Spleen (tissue), 11 donors: Measurements from ENCODE around the gene NR2C2. TPM values are rescaled to one million over a fixed set of nuclear protein-coding genes. Genes with fewer than 3 reads are reported as not detected.

ENCODE experiments used
- DNase-seq: peaks from one replicate; pipeline ENCODE4 v3.0.0-alpha.2; 2020
- H3K27ac ChIP-seq, 8 donors: fragments of 200-600 bp; sonication (generic) in 7 of 8; 1 replicate in 4 of 8; 2 replicates in 4 of 8; pipeline versions ENCODE4 v1.5.0 to v1.8.0; 2016 to 2021; ENCODE audit warnings: inconsistent platforms in 4 of 8, mild to moderate bottlenecking in 4 of 8, moderate library complexity in 1 of 8
- H3K27me3 ChIP-seq, 7 donors: fragments of 200-600 bp; sonication (generic) in 6 of 7; replicated peaks in 1 of 7; 1 replicate in 4 of 7; 2 replicates in 3 of 7; pipeline versions ENCODE4 v1.5.0 to v1.8.0; 2016 to 2021; ENCODE audit warnings: inconsistent platforms in 3 of 7, mild to moderate bottlenecking in 1 of 7
- H3K36me3 ChIP-seq, 6 donors: fragments of 200-600 bp; sonication (generic) in 5 of 6; 1 replicate in 4 of 6; 2 replicates in 2 of 6; pipeline versions ENCODE4 v1.5.0 to v1.8.0; 2016 to 2021; ENCODE audit warnings: inconsistent platforms in 2 of 6
- H3K4me1 ChIP-seq, 6 donors: fragments of 200-600 bp; sonication (generic) in 5 of 6; 1 replicate in 3 of 6; 2 replicates in 3 of 6; pipeline versions ENCODE4 v1.5.0 to v1.8.0; 2016 to 2021; ENCODE audit warnings: inconsistent platforms in 3 of 6
- H3K4me3 ChIP-seq, 8 donors: fragments of 200-600 bp; sonication (generic) in 7 of 8; 1 replicate in 4 of 8; 2 replicates in 4 of 8; pipeline versions ENCODE4 v1.5.0 to v1.8.0; 2016 to 2021; ENCODE audit warnings: inconsistent platforms in 4 of 8, mild to moderate bottlenecking in 4 of 8, moderate library complexity in 2 of 8
- H3K9me3 ChIP-seq, 8 donors: fragments of 200-600 bp; sonication (generic) in 7 of 8; 1 replicate in 4 of 8; 2 replicates in 4 of 8; pipeline versions ENCODE4 v1.5.0 to v1.8.0; 2016 to 2021; ENCODE audit warnings: inconsistent platforms in 4 of 8
- POLR2A ChIP-seq, 3 donors: fragments of 450-650 bp; IDR thresholded peaks; one replicate each; pipeline ENCODE4 v1.5.1; 2017; ENCODE audit warnings: antibody characterized with exemption in 3 of 3, mild to moderate bottlenecking in 1 of 3
- POLR2AphosphoS5 ChIP-seq, 3 donors: sonication (generic); formaldehyde crosslinking; IDR thresholded peaks; one replicate each; pipeline ENCODE4 v1.5.1; 2017; ENCODE audit warnings: antibody characterized with exemption in 3 of 3
- WGBS, 5 donors: extraction: QIAGEN DNeasy Blood & Tissue Kit in 3 of 5; methylation state at CpG; one replicate each; pipeline versions ENCODE4 v1.1.5 to v1.1.7; 2013 to 2018; 5-methylcytosine and 5-hydroxymethylcytosine counted together
- intact Hi-C: fragments of 100-400 bp; cut with DNase I; formaldehyde crosslinking; loops from one replicate; pipeline ENCODE4 v1.15.0; 2023; ENCODE audit warnings: low total_unique reads
- polyA plus RNA-seq, 3 donors: library from polyadenylated mRNA; stranded (reverse); fragments of 200-250 nt; gene quantifications; one replicate each; pipeline ENCODE4 v1.2.1, GENCODE V29; 2013
- total RNA-seq, 7 donors: library from RNA; depleted of rRNA in 3 of 7; stranded (reverse); fragments of >200 nt in 3 of 7; fragmentation: NEBNext Ultra II Directional in 4 of 7; extraction: Animal tissue kit (Norgen Biotek cat#: 25700) in 4 of 7; gene quantifications; one replicate each; pipeline versions ENCODE4 v1.1.0 to v1.2.1, GENCODE V29; 2016 to 2021
- TF ChIP-seq, protein P1 (sequence below), 11 experiments: fragments of 200-600 bp in 7 of 11; fragments of 450-650 bp in 4 of 11; sonication (generic) in 4 of 11; IDR thresholded peaks in 8 of 11; conservative IDR thresholded peaks in 3 of 11; 1 replicate in 7 of 11; 2 replicates in 4 of 11; pipeline versions ENCODE4 v1.4.0 to v1.8.0; 2016 to 2021; ENCODE audit warnings: antibody characterized with exemption in 11 of 11, inconsistent platforms in 4 of 11, mild to moderate bottlenecking in 1 of 11
- donor health status: healthy with polysubstance abuse.
- donor health status: DM: no; HTN: no; CAD: no; lungs with moderate emphysema.
- donor health status: DM: no; HTN: no; CAD: no.
- donor health status: Bipolar disorder and iron deficiency.
- donor health status: healthy.
- donor health status: DM: no; HTN: no; CAD: no.
- donor health status: DM: yes; HTN: yes; CAD: no.

The NR2C2 gene
- total and polyA plus RNA-seq, 10 donors = 7.2 to 75.5 (median 60.2) TPM

DNA sequence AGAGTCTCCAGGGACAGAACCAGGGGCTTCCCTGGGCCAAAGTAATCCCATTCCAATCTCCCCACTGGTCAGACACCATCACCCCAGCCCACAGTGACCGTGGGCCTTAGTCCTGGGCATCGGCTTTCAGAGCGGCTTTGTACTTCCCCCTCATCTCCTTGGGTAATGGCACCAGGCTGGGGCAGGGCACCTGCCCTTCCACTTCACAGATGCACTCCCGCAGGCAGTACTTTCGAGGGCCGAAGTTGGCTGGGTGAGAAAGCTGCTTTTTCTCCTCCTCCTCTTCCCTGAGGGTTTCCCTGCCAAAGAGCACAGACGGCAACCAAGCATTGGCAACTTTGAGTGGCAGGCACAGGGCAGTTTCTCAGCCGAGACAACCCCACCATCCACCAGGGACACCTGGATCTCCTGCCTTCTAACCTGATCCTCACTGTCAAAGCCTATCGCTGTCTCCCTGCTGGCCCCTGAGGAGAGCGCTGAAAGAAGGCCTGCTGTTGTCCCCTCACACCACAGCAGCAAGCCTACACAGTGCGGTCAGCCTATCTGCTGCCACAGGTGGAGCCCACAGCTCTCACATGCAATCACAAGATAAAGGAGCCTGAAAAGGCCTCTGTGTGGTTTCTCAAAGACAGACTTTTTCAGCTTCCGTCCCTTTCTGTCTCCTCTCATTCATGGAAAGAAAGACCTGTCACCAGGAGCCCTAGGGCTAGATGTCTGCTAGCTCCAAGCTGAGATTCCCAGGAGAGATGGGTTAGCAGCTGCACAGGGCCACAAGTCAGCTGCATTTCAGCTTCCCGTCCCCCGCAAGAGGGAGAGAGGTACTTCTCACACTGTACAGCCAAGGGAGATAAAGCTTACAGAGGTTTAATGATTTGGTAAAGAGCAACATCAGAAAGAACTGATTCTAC, 105.2 kb downstream of the NR2C2 start:
- Histone ChIP-seq H3K27ac (peak overlapping the region in 5 of 8 donors; percentile 2 to 67 (median 52)), H3K36me3 (peaks cover 0 to 79% (median 46%) of the 10 kb centered on the region in 6 donors), H3K9me3 (no peaks in the 10 kb centered on the region), H3K27me3 (no peaks in the 10 kb centered on the region), H3K4me1 (peaks cover 8 to 77% (median 35%) of the 10 kb centered on the region in 6 donors), H3K4me3 (no peak overlapping the region)
- WGBS, 5 donors = 89 to 94% (median 93%) methylated on average over 14 of the region's 14 CpGs
- no peak for DNase-seq
- TF ChIP-seq, protein P1, sequence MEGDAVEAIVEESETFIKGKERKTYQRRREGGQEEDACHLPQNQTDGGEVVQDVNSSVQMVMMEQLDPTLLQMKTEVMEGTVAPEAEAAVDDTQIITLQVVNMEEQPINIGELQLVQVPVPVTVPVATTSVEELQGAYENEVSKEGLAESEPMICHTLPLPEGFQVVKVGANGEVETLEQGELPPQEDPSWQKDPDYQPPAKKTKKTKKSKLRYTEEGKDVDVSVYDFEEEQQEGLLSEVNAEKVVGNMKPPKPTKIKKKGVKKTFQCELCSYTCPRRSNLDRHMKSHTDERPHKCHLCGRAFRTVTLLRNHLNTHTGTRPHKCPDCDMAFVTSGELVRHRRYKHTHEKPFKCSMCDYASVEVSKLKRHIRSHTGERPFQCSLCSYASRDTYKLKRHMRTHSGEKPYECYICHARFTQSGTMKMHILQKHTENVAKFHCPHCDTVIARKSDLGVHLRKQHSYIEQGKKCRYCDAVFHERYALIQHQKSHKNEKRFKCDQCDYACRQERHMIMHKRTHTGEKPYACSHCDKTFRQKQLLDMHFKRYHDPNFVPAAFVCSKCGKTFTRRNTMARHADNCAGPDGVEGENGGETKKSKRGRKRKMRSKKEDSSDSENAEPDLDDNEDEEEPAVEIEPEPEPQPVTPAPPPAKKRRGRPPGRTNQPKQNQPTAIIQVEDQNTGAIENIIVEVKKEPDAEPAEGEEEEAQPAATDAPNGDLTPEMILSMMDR (IDR thresholded peaks at IDR 0.05 in 8 of 11, conservative IDR thresholded peaks at IDR 0.05 in 3 of 11) = no peak
- no peak for TF ChIP-seq POLR2A (IDR thresholded peaks at IDR 0.05)
- no peak for TF ChIP-seq POLR2AphosphoS5 (IDR thresholded peaks at IDR 0.05)
- intact Hi-C loops = no loop called here

DNA sequence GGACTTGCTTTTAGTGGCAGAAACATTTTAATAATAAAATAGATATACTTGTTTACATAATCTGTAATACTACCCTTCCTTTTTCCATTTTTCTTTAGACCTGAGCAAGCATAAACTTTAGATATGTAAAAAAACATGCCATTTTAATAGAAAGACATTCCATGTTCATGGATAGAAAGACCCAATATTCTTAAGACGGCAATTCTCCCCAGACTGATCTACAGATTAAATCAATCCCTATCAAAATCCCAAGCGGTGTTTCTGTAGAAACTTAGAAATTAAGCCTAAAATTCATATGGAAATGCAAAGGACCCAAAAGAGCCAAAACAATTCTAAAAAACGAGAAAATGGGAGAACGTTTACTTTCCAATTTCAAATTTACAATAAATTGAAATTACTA, 106.2 kb downstream of the NR2C2 start:
- 94 to 99% (median 97%) methylated on average over 4 of the region's 4 CpGs for WGBS, 5 donors
- intact Hi-C loops = no loop called here
- peaks cover 0 to 79% (median 45%) of the 10 kb centered on the region in 6 donors for H3K36me3 ChIP-seq

DNA sequence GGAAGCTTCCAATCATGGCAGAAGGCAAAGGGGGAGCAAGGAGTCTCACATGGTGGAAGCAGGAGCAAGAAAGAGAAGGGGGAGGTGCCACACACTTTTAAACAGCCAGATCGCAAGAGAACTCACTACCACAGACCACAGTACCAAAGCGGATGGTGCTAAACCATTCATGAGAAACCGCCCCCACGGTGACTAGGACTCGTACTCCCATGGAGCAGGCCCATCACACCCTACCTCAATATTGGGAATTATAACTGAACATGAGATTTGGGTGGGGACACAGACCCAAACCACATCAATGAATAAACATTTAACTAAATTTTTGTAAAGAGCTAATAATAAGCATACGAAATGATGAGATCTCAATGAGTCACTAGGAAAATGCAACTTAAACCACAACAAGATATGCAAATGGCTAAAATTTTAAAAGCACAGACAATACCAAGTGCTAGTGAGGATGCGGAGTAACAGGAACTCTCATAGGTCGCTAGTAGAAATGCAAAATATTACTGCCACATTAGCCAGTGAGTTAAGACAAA, 107.7 kb downstream of the NR2C2 start:
- no peaks in the 10 kb centered on the region for H3K27me3 ChIP-seq
- peak; percentile 77 for DNase-seq
- peaks cover 0 to 76% (median 41%) of the 10 kb centered on the region in 6 donors for H3K36me3 ChIP-seq

More for the DNA sequence above, 106.2 kb downstream of the NR2C2 start:
- H3K9me3 ChIP-seq = no peaks in the 10 kb centered on the region
- no peak overlapping the region for H3K4me3 ChIP-seq
- TF ChIP-seq POLR2AphosphoS5 (IDR thresholded peaks at IDR 0.05) = no peak
- no peak for TF ChIP-seq POLR2A (IDR thresholded peaks at IDR 0.05)
- TF ChIP-seq, protein P1 (IDR thresholded peaks at IDR 0.05 in 8 of 11, conservative IDR thresholded peaks at IDR 0.05 in 3 of 11) = no peak
- no peak for DNase-seq
- peak overlapping the region in 2 of 8 donors; percentile 51 to 67 for H3K27ac ChIP-seq
- no peaks in the 10 kb centered on the region for H3K27me3 ChIP-seq
- H3K4me1 ChIP-seq = peaks cover 8 to 77% (median 35%) of the 10 kb centered on the region in 6 donors

More for the DNA sequence above, 107.7 kb downstream of the NR2C2 start:
- intact Hi-C loops = no loop called here
- 63 to 70% (median 65%) methylated on average over 8 of the region's 8 CpGs for WGBS, 5 donors
- H3K9me3 ChIP-seq = no peaks in the 10 kb centered on the region
- peaks cover 8 to 65% (median 30%) of the 10 kb centered on the region in 6 donors for H3K4me1 ChIP-seq
- TF ChIP-seq, protein P1 (IDR thresholded peaks at IDR 0.05 in 8 of 11, conservative IDR thresholded peaks at IDR 0.05 in 3 of 11) = no peak
- TF ChIP-seq POLR2AphosphoS5 (IDR thresholded peaks at IDR 0.05) (no peak), POLR2A (IDR thresholded peaks at IDR 0.05) (no peak)
- H3K4me3 ChIP-seq = no peak overlapping the region
- H3K27ac ChIP-seq = peak overlapping the region in 5 of 8 donors; percentile 6 to 61 (median 40)
